SK-N-SH (cell line): ENCODE measurements around the gene CAMKMT. TPM values are rescaled to one million over a fixed set of nuclear protein-coding genes. Genes with fewer than 3 reads are reported as not detected.

Experiments
- CTCF ChIA-PET: fragments of 300-600, 350-600 bp; formaldehyde crosslinking; extraction: SDS; loops from one replicate; lab custom pipeline; 2021; lab: Yijun Ruan, JAX
- POLR2A ChIA-PET: fragments of 350-600 bp; sonication (Branson Sonifier 250); formaldehyde crosslinking; extraction: SDS; loops from one replicate; lab custom pipeline; 2020; ENCODE audit warnings: antibody characterized with exemption, inconsistent platforms; lab: Yijun Ruan, JAX
- DNase-seq: peaks from one replicate; pipeline ENCODE4 v3.0.0; 2012
- H2AFZ ChIP-seq: fragments of 200-600 bp; sonication (generic); 2 replicates; pipeline ENCODE4 v1.8.1; 2016; ENCODE audit warnings: antibody characterized with exemption, mild to moderate bottlenecking, low read depth
- H3F3A ChIP-seq: fragments of 200-600 bp; sonication (generic); replicated peaks from 2 replicates; pipeline ENCODE3; 2016; ENCODE audit warnings: antibody characterized with exemption, mild to moderate bottlenecking; ENCODE audit not compliant: insufficient read depth
- H3K27ac ChIP-seq, 2 experiments: fragments of 200-500 bp in 1 of 2; fragments of 200-600 bp in 1 of 2; sonication (Bioruptor generic) in 1 of 2; sonication (generic), shearing (Covaris generic) in 1 of 2; 2 replicates each; pipeline versions ENCODE4 v1.5.1 to v1.6.1; 2014 to 2016; ENCODE audit warnings: low read depth in 2 of 2, inconsistent platforms in 1 of 2, low read length in 1 of 2, mild to moderate bottlenecking in 1 of 2, mixed read lengths in 1 of 2
- H3K27me3 ChIP-seq: fragments of 200-600 bp; sonication (generic), shearing (Covaris generic); 2 replicates; pipeline ENCODE4 v1.6.1; 2016; ENCODE audit warnings: mixed run types; ENCODE audit not compliant: insufficient read depth
- H3K36me3 ChIP-seq, 2 experiments: fragments of 200-500 bp in 1 of 2; fragments of 200-600 bp in 1 of 2; sonication (Bioruptor generic) in 1 of 2; sonication (generic) in 1 of 2; replicated peaks in 1 of 2; 2 replicates each; pipeline versions ENCODE3 to v1.5.1; 2014 to 2016; ENCODE audit warnings: low read length in 1 of 2, mild to moderate bottlenecking in 1 of 2; ENCODE audit not compliant: insufficient read depth in 2 of 2, control insufficient read depth in 1 of 2
- H3K4me1 ChIP-seq, 2 experiments: fragments of 200-500 bp in 1 of 2; fragments of 200-600 bp in 1 of 2; sonication (Bioruptor generic) in 1 of 2; sonication (generic), shearing (Covaris generic) in 1 of 2; 2 replicates each; pipeline versions ENCODE4 v1.5.1 to v1.6.1; 2014 to 2016; ENCODE audit warnings: low read depth in 1 of 2, low read length in 1 of 2, mixed run types in 1 of 2; ENCODE audit not compliant: insufficient read depth in 2 of 2, control insufficient read depth in 1 of 2
- H3K4me2 ChIP-seq: fragments of 200-600 bp; sonication (generic), shearing (Covaris generic); 2 replicates; pipeline ENCODE4 v1.6.1; 2017; ENCODE audit warnings: mixed run types
- H3K4me3 ChIP-seq, 2 experiments: fragments of 200-500 bp in 1 of 2; fragments of 200-600 bp in 1 of 2; sonication (Bioruptor generic) in 1 of 2; sonication (generic), shearing (Covaris generic) in 1 of 2; 2 replicates each; pipeline versions ENCODE4 v1.5.1 to v1.8.1; 2014 to 2016; ENCODE audit warnings: low read depth in 2 of 2, inconsistent platforms in 1 of 2, low read length in 1 of 2, mild to moderate bottlenecking in 1 of 2, mixed read lengths in 1 of 2, moderate library complexity in 1 of 2
- H3K79me2 ChIP-seq: fragments of 200-600 bp; sonication (generic); 2 replicates; pipeline ENCODE4 v1.8.1; 2017; ENCODE audit warnings: mild to moderate bottlenecking; ENCODE audit not compliant: insufficient read depth
- H3K9ac ChIP-seq: fragments of 200-600 bp; sonication (generic); 2 replicates; pipeline ENCODE4 v1.6.1; 2017; ENCODE audit warnings: mixed run types
- H3K9me2 ChIP-seq: fragments of 200-600 bp; sonication (generic); 2 replicates; pipeline ENCODE4 v1.6.1; 2017; ENCODE audit warnings: mixed run types
- H3K9me3 ChIP-seq: fragments of 200-600 bp; sonication (generic); 2 replicates; pipeline ENCODE4 v1.6.1; 2017; ENCODE audit warnings: mixed run types, mild to moderate bottlenecking, moderate library complexity
- H4K20me1 ChIP-seq: fragments of 200-600 bp; sonication (generic); 2 replicates; pipeline ENCODE4 v1.6.1; 2017; ENCODE audit warnings: mild to moderate bottlenecking, mixed run types; ENCODE audit not compliant: insufficient read depth
- CTCF ChIP-seq: fragments of 200-600 bp; sonication (generic); IDR thresholded peaks from 2 replicates; pipeline ENCODE4 v1.6.1; 2017; ENCODE audit warnings: antibody characterized with exemption, mild to moderate bottlenecking, moderate library complexity
- EZH2phosphoT487 ChIP-seq: fragments of 200-600 bp; sonication (generic); IDR thresholded peaks from 2 replicates; pipeline ENCODE4 v1.6.1; 2017; ENCODE audit warnings: low read depth, mixed run types, mild to moderate bottlenecking, antibody characterized with exemption, moderate library complexity, borderline replicate concordance
- MEF2A ChIP-seq: IDR thresholded peaks from 2 replicates; pipeline ENCODE4 v1.4.0; 2012; ENCODE audit warnings: low read depth, borderline replicate concordance
- NRF1 ChIP-seq: IDR thresholded peaks from 2 replicates; pipeline ENCODE4 v1.6.1; 2012; ENCODE audit warnings: low read depth, mild to moderate bottlenecking, low read length
- RAD21 ChIP-seq: IDR thresholded peaks from 2 replicates; pipeline ENCODE4 v1.6.1; 2012; ENCODE audit warnings: mild to moderate bottlenecking, low read length
- RCOR1 ChIP-seq: fragments of 150-350 bp; IDR thresholded peaks from 2 replicates; pipeline ENCODE4 v1.6.1; 2017; ENCODE audit warnings: antibody characterized with exemption, low read length
- SMC3 ChIP-seq: IDR thresholded peaks from 2 replicates; pipeline ENCODE4 v1.6.1; 2012; ENCODE audit warnings: low read depth, low read length, improper control_type of control experiment
- ZBTB33 ChIP-seq: IDR thresholded peaks from 2 replicates; pipeline ENCODE4 v1.4.0; 2012; ENCODE audit warnings: low read depth, borderline replicate concordance
- WGBS: methylation state at CpG from one replicate; pipeline ENCODE4 v1.1.6; 2017; ENCODE audit warnings: low lambda C conversion rate; 5-methylcytosine and 5-hydroxymethylcytosine counted together
- polyA plus RNA-seq, 3 experiments: library from polyadenylated mRNA; depleted of rRNA; stranded (reverse); fragments of >200 nt; gene quantifications; 2 replicates each; pipeline ENCODE4 v1.2.3, GENCODE V29; 2012

Gene CAMKMT
- polyA plus RNA-seq, 1 of the 3 experiments (the other 2 are of a cell fraction) = 5.9 TPM

GRCh38 chr2:44444881-44445280, 83.1 kb downstream of the CAMKMT start:
- H3K27ac ChIP-seq = no peak overlapping the region
- no peak overlapping the region for H3K4me2 ChIP-seq
- H3K79me2 ChIP-seq = no peaks in the 10 kb centered on the region
- H3K27me3 ChIP-seq = no peaks in the 10 kb centered on the region
- no peak overlapping the region for H3K9ac ChIP-seq
- H3K9me2 ChIP-seq = no peaks in the 10 kb centered on the region
- DNase-seq = no peak
- H4K20me1 ChIP-seq = no peaks in the 10 kb centered on the region
- ChIA-PET CTCF (interaction anchor here (0.6 to 4.4 kb wide), 4 partner anchors 10 to 511 kb away, joined by 3 to 25 read pairs (median 4); no protein-coding TSS in a partner anchor), POLR2A (no interaction called here)
- H3K4me1 ChIP-seq = no peaks in the 10 kb centered on the region; a peak in 1 of 4 replicates
- no peaks in the 10 kb centered on the region for H3K9me3 ChIP-seq
- no peaks in the 10 kb centered on the region for H3F3A ChIP-seq
- no peaks in the 10 kb centered on the region for H3K36me3 ChIP-seq
- H2AFZ ChIP-seq = no peak overlapping the region
- 79% methylated on average over 2 of the region's 2 CpGs for WGBS
- H3K4me3 ChIP-seq = no peak overlapping the region
- TF ChIP-seq CTCF (no peak), RCOR1 (no peak), ZBTB33 (no peak), EZH2phosphoT487 (no peak), MEF2A (no peak), SMC3 (no peak)

DNA sequence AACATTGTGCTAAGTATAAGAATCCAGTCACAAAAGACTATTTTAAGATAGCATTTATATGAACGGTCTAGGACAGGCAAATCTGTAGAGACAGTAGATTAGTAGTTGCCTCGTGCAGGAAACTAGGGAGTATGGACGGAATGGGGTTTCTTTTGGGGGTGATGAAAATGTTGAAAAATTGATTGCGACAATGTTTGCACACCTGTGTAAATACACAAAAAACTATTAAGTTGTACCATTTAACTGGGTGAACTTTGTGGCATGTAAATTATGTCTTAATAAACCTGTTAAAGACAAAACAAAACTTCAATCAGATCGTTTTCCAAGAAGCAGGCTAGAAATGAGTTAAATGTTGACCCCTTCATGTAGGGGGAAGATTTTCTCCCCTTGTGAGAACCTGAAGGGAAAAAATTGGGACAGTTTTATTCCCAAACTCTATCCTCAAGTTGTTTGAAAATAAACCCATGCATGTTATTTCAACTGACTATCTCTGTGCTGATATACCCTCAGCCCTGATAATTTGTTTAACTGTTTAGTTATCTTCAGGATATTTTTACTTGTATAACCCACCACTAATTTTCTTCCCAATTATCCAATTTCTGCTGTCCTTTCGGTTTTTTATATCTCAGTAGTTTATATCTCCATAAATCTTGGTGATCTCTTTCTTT, 87.2 kb downstream of the CAMKMT start:
- no peaks in the 10 kb centered on the region for H4K20me1 ChIP-seq
- H2AFZ ChIP-seq = no peak overlapping the region
- H3K9me2 ChIP-seq = no peaks in the 10 kb centered on the region
- no peaks in the 10 kb centered on the region for H3F3A ChIP-seq
- no peaks in the 10 kb centered on the region for H3K27me3 ChIP-seq
- H3K79me2 ChIP-seq = no peaks in the 10 kb centered on the region
- POLR2A ChIA-PET = no interaction called here
- H3K27ac ChIP-seq = no peak overlapping the region
- H3K4me2 ChIP-seq = no peak overlapping the region
- H3K9me3 ChIP-seq = no peaks in the 10 kb centered on the region
- TF ChIP-seq RAD21 = no peak
- TF ChIP-seq NRF1 = no peak
- CTCF ChIA-PET = no interaction called here
- 87% methylated on average over 6 of the region's 6 CpGs for WGBS
- H3K36me3 ChIP-seq = no peaks in the 10 kb centered on the region
- no peak overlapping the region for H3K4me3 ChIP-seq
- no peaks in the 10 kb centered on the region; a peak in 1 of 4 replicates for H3K4me1 ChIP-seq
- H3K9ac ChIP-seq = no peak overlapping the region
- no peak for DNase-seq
